CD4-positive, alpha-beta T cell treated with Interleukin-21 for 1 hour (primary cell): ENCODE results near the gene HNRNPDL.
A peak's percentile ranks its signal among the peaks of the same experiment; 100 is the strongest.

Experiments
- DNase-seq: peaks from one replicate; pipeline ENCODE4 v3.0.0-alpha.2; 2020

HNRNPDL gene

DNA sequence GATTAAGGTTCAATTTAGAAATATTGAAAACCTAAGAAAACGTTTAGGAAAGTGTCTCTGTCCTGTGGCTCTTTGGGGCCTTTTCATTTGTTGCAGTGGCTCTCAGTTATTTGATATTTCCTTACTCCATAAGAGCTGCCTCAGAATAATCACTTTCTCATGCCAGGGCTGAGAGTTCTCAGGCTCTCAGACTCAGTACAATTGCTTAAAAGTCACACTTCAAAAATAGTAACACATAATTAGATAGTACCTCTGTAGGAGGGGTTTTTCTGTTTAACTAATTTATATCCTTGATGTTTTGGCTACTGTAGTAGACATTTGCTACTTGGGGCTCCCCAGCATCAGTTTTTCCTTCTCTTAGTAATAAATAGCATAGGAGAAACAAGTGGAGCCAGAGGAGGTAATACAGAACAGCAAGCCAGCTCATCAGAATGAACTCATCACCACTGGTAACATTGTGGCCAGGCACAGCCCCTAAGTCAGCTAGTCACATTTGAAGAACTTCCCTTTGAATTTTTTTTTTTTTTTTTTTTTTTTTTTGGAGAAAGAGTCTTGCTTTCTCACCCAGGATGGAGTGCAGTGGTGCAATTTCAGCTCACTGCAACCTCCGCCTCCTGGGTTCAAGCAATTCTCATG is 48.5 kb downstream of the HNRNPDL start:
- no peak for DNase-seq

DNA sequence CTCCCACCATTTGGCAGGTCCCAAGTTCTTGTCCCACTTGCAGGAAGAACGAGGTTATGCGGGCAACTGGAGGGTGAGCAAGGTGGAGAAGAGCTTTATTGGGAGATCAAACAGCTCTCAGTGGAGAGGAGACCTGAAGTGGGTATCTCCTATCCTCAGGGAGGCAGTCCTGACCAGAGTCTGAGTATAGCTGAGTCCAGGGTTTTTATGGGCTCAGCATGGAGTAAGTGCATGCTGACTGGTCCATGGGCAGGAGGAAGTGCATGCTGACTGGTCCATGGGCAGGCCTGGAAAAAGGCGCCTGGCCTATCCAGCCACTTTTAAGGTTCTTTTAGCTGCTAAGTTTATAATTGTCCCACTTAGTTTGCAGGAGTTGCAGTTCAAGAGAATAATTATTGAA is 49.0 kb downstream of the HNRNPDL start:
- no peak for DNase-seq

DNA sequence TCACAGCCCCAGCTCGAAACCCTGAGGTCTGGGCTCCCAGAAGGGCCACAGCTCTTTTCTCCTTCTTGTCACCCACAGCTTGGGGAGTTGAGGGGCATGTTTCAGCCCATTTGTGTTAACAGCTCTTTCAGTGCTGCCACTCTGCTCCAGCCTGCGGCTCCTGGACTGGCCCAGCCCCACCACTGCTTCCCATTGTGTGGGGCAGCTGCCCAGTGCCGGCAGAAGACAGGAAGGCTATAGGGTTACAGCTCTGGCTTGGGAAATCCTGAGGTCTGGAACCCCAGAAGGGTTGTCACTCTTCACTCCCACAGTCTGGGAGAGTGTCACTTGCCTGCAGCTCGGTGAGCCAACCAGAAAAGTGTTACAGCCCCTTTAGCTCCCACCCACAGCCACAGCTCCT is 49.4 kb downstream of the HNRNPDL start:
- no peak for DNase-seq

DNA sequence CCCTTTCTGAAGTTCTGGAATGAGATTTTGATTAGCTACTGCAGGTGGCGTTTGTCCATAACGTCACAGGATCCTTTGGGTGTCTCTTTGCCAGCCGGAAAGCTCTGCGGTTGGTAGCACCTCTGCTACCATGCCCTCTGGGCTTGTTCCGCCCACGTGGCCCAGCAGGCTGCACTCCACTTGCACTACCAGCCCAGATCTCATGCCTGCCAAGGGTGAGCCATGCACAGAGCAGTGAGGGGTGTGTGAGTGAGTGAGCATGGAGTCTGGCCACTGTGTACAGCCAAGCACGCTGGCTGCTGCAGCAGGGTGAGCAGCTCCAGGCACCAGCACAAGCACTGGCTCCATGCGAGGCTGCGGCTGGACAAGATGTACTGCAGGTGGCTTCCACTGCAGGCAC is 49.9 kb downstream of the HNRNPDL start:
- no peak for DNase-seq

DNA sequence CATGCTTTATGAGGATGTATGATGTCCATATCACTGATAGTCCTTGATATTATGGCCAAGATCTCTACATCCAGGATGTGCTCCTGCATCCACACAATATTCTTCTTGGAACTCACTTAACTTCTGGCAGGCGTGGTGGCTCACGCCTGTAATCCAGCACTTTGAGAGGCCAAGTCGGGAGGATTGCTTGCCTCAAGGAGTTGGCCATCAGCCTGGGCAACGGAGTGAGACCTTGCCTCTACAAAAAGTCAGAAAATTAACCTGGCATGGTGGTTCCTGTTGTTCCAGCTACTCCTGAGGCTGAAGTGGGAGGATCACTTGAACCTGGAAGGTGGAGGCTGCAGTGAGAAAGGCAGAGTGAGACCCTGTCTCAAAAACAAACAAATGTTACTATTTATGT is 54.2 kb downstream of the HNRNPDL start:
- no peak for DNase-seq

DNA sequence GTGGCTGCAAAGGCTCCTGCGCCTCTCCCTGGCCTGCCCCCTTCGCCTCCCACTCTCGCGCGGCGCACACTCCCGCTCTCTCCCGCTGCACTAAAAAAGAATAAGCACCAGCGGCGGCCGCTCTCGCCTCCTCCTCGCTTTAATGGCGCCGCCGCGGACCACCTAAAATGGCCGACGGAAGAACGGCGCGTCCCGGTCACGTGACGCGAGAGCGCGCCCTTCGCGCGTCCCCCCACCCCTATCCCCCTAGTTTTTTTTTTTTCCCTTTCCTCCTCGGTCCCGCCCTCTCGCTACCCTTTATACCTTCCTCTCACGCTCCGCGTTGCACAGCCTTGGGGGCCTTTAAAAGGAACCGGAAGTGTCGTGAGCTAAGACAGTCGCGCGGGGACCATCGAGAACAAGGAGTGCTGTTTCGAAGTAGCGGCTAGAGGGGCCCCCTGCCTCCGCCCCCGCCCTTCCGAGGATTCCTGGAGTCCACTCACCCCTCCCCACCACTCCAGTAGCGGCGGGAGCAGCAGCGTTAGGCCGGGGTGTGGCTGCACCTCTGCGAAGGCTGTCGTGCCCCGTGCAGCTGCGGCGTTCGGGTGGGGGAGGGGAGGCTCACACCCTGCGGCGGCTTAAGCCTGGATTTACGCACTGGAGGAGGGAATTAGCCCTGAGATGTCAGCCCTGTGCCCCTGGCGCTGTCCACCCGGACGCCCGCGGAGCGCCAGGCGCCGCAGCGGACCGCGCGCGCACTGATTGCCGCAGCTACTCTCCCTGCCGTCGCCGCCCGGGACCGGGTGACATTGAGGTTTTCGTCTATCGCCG is 56.2 kb downstream of the HNRNPDL start, which contains the start of gene HNRNPD:
Gene HNRNPD, minus strand, starts transcription at position 176 of the 810 bp plus-strand sequence. CDS start 313 bp downstream, outside the sequence.
- DNase-seq: peak; percentile 97

DNA sequence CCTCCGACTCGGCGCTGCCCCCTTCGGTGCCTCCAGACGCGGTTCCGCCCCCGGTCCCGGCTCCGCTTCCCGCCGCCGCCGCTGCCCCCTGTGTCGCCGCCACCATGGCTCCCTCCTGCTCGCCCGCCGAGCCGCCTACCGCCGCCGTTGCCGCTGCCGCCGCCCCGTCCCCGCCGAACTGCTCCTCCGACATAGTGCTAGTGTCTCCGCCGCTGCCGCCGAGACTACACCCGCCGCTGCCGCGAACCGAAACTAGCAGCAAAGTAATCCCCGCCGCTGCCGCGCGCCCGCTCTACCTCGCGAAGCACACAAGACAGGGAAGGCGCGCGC is 56.8 kb downstream of the HNRNPDL start:
- DNase-seq: no peak
